Heart left ventricle (tissue), 16 donors: ENCODE results near the gene SMURF1. TPM values are rescaled to one million over a fixed set of nuclear protein-coding genes. Genes with fewer than 3 reads are reported as not detected.

Source experiments
- ATAC-seq, 4 donors: fragments of 200-7000 bp; cut with Tn5 transposase; one replicate each; pipeline ENCODE4 v1.9.1; 2020 to 2022; ENCODE audit warnings: moderate library complexity in 4 of 4, mild to moderate bottlenecking in 3 of 4, moderate number of reproducible peaks in 1 of 4
- DNase-seq, 5 donors: peaks; one replicate each; pipeline ENCODE4 v3.0.0-alpha.2; 2020
- H3K27ac ChIP-seq, 12 donors: fragments of 200-600 bp; sonication (generic) in 4 of 12; one replicate each; pipeline versions ENCODE4 v1.5.0 to v1.8.0; 2016 to 2022; ENCODE audit warnings: mild to moderate bottlenecking in 2 of 12
- H3K27me3 ChIP-seq, 9 donors: fragments of 200-600 bp; sonication (generic) in 2 of 9; one replicate each; pipeline versions ENCODE4 v1.5.1 to v1.8.0; 2016 to 2022; ENCODE audit warnings: mild to moderate bottlenecking in 3 of 9
- H3K36me3 ChIP-seq, 9 donors: fragments of 200-600 bp; sonication (generic) in 2 of 9; one replicate each; pipeline versions ENCODE4 v1.5.0 to v1.8.0; 2018 to 2022; ENCODE audit warnings: mild to moderate bottlenecking in 2 of 9
- H3K4me1 ChIP-seq, 12 donors: fragments of 200-600 bp; sonication (generic) in 4 of 12; one replicate each; pipeline versions ENCODE4 v1.5.0 to v1.8.0; 2016 to 2022; ENCODE audit warnings: mild to moderate bottlenecking in 3 of 12
- H3K4me3 ChIP-seq, 12 donors: fragments of 200-600 bp; sonication (generic) in 4 of 12; one replicate each; pipeline versions ENCODE4 v1.5.0 to v1.8.0; 2017 to 2022; ENCODE audit warnings: mild to moderate bottlenecking in 9 of 12, moderate library complexity in 4 of 12
- H3K9me3 ChIP-seq, 12 donors: fragments of 200-600 bp; sonication (generic) in 4 of 12; one replicate each; pipeline versions ENCODE4 v1.5.0 to v1.8.0; 2016 to 2022; ENCODE audit warnings: mild to moderate bottlenecking in 1 of 12
- CTCF ChIP-seq, 12 donors: fragments of 200-600 bp; sonication (generic) in 4 of 12; IDR thresholded peaks; one replicate each; pipeline versions ENCODE4 v1.5.0 to v1.8.0; 2018 to 2022; ENCODE audit warnings: antibody characterized with exemption in 12 of 12, mild to moderate bottlenecking in 5 of 12
- POLR2A ChIP-seq, 2 donors: fragments of 450-650 bp; IDR thresholded peaks; one replicate each; pipeline ENCODE4 v1.6.1; 2017; ENCODE audit warnings: antibody characterized with exemption in 2 of 2, mild to moderate bottlenecking in 2 of 2, moderate library complexity in 2 of 2
- WGBS, 4 donors: extraction: QIAGEN DNeasy Blood & Tissue Kit in 2 of 4; methylation state at CpG; one replicate each; pipeline versions ENCODE4 v1.1.5 to v1.1.7; 2013 to 2018; 5-methylcytosine and 5-hydroxymethylcytosine counted together
- intact Hi-C, 10 donors: fragments of 100-400 bp; cut with DNase I; formaldehyde crosslinking; loops; one replicate each; pipeline versions ENCODE4 v1.11.1 to v1.14.2; 2022
- long read RNA-seq, 3 donors: library from polyadenylated mRNA; unstranded; transcript quantifications; one replicate each; pipeline ENCODE4 v2.0.0, GENCODE V29; 2020 to 2021
- polyA plus RNA-seq, 2 donors: library from polyadenylated mRNA; stranded (reverse); fragments of 200-250 nt; gene quantifications; one replicate each; pipeline ENCODE4 v1.2.3, GENCODE V29; 2013
- total RNA-seq, 9 donors: library from RNA; depleted of rRNA in 2 of 9; stranded (reverse); fragments of >200 nt in 2 of 9; fragmentation: NEBNext Ultra II Directional in 3 of 9; extraction: Animal tissue kit (Norgen Biotek cat#: 25700) in 3 of 9; gene quantifications; one replicate each; pipeline versions ENCODE4 v1.1.0 to v1.2.4, GENCODE V29; 2016 to 2023
- donor health status: ischemic (EF 13 %, LVEDD 7.1; RV severe dilation, severe dysfunction).
- donor health status: healthy with polysubstance abuse.
- donor health status: DM: no; HTN: yes; CAD: no.
- donor health status: DM: no; HTN: no; CAD: no.
- donor health status: ischemic (EF 25% LVEDD 6.9; RV normal size, moderate dysfunction).
- donor health status: ischemic (EF 25% LVEDD 5.7; RV mildly dilated, moderate dysfunction).
- donor health status: healthy.
- donor health status: DM: yes; HTN: yes; CAD: no.
- donor health status: ischemic (EF 35%, LVEDD 5.7; RV mildly dilated, moderate dysfunction).
- donor health status: nonischemic (EF 11% LVEDD 7.7; RV severe dilation, severe dysfunction).
- donor health status: DM: yes; HTN: yes; CAD: no.
- donor health status: PGD.
- donor health status: ischemic (EF 29% LVEDD 5.4; RV normal size, mild dysfunction).
- donor health status: nonischemic (EF 23%, LVEDD 6.1; RV moderate dilation, normal function).

SMURF1 gene
- total RNA-seq (10 to 100 TPM in 7 of 9 donors, 1 to 10 TPM in 2; 8.0 to 15.4 (median 13.2) TPM), polyA plus RNA-seq (1 to 10 TPM; 3.5 to 9.5 TPM)
- long read RNA-seq, donor 1, full-length matches to known transcripts, result 5 of 17 reads
- long read RNA-seq, donor 1, partial matches to known transcripts, result 4 of 17 reads
- long read RNA-seq, donor 1, other reads (novel, unspliced or antisense), result 8 of 17 reads
- long read RNA-seq, donor 2, partial matches to known transcripts, result 2 of 9 reads
- long read RNA-seq, donor 2, other reads (novel, unspliced or antisense), result 7 of 9 reads
- long read RNA-seq, donor 3, full-length matches to known transcripts, result 6 of 22 reads
- long read RNA-seq, donor 3, partial matches to known transcripts, result 7 of 22 reads
- long read RNA-seq, donor 3, other reads (novel, unspliced or antisense), result 9 of 22 reads

GRCh38 chr7:99143853-99144672 is at the start of gene SMURF1:
TSS of gene SMURF1 (minus strand) at chr7:99144108. CDS start at chr7:99143780, 328 bp downstream.
- DNase-seq, result peak; percentile 69 to 85 (median 76)
- H3K4me1 ChIP-seq, result peaks cover 0 to 40% (median 23%) of the 10 kb centered on the region in 12 donors
- TF ChIP-seq CTCF (IDR thresholded peaks at IDR 0.05) (peak in 3 of 12 donors; percentile 19 to 29 (median 23)), POLR2A (IDR thresholded peaks at IDR 0.05) (peak in 1 of 2 donors; percentile 74)
- no peaks in the 10 kb centered on the region for H3K36me3 ChIP-seq
- intact Hi-C loops, result loop anchor here (5.0 to 10.0 kb wide), 8 partner anchors 42 to 181 kb away; partner anchors contain the start of gene ARPC1A (in 4 of the 10)
- peak; percentile 17 to 86 (median 66) for ATAC-seq
- H3K4me3 ChIP-seq, result peak within 1 kb of the TSS; percentile 77 to 100 (median 99)
- no peaks in the 10 kb centered on the region for H3K27me3 ChIP-seq
- no peaks in the 10 kb centered on the region for H3K9me3 ChIP-seq
- 0 to 2% (median 1%) methylated on average over 13 to 94 of the region's 94 CpGs for WGBS, 4 donors
- peak within 1 kb of the TSS; percentile 89 to 100 (median 98) for H3K27ac ChIP-seq

- Histone ChIP-seq H3K27me3 (no peaks in the 10 kb centered on the region), H3K36me3 (no peaks in the 10 kb centered on the region), H3K27ac (no peak overlapping the region), H3K4me1 (no peaks in the 10 kb centered on the region), H3K9me3 (peaks cover 0 to 5% (median under 1%) of the 10 kb centered on the region in 12 donors), H3K4me3 (no peak overlapping the region)
- 86 to 96% (median 91%) methylated on average over 5 of the region's 5 CpGs for WGBS, 4 donors
- intact Hi-C loops, result no loop called here
- DNase-seq, result no peak
- no peak for ATAC-seq
- no peak for TF ChIP-seq POLR2A (IDR thresholded peaks at IDR 0.05)
- TF ChIP-seq CTCF (IDR thresholded peaks at IDR 0.05), result no peak
Observed at GRCh38 chr7:99191869-99192596, 48.1 kb upstream of the SMURF1 start.

GRCh38 chr7:99190359-99191009 is 46.6 kb upstream of the SMURF1 start:
- TF ChIP-seq POLR2A (IDR thresholded peaks at IDR 0.05), result no peak
- no peak for TF ChIP-seq CTCF (IDR thresholded peaks at IDR 0.05)
- 65 to 68% (median 66%) methylated on average over 7 of the region's 7 CpGs for whole genome bisulfite sequencing, 4 donors
- ATAC-seq, result no peak
- Histone ChIP-seq H3K36me3 (no peaks in the 10 kb centered on the region), H3K4me3 (no peak overlapping the region), H3K9me3 (no peaks in the 10 kb centered on the region), H3K27me3 (no peaks in the 10 kb centered on the region), H3K4me1 (no peaks in the 10 kb centered on the region), H3K27ac (no peak overlapping the region)
- intact Hi-C loops, result no loop called here
- DNase-seq, result no peak
